Measurements from ENCODE around the gene CNGA1.

DNA sequence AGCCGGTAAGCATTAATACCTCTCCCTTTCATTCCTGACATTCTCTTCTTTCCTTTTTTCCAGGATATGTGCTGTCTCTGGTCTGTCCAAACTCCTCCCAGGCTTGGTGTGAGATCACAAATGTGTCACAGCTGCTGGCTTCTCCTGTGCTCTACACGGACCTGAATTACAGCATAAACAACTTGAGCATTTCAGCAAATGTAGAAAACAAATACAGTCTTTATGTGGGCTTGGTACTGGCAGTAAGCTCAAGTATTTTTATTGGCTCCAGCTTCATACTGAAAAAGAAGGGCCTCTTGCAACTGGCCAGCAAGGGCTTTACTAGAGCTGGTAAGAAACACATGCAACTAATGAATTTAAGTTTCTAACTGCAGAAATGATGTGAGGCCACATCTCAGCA is 8.5 kb upstream of the CNGA1 start:
- TF ChIP-seq, protein P1, sequence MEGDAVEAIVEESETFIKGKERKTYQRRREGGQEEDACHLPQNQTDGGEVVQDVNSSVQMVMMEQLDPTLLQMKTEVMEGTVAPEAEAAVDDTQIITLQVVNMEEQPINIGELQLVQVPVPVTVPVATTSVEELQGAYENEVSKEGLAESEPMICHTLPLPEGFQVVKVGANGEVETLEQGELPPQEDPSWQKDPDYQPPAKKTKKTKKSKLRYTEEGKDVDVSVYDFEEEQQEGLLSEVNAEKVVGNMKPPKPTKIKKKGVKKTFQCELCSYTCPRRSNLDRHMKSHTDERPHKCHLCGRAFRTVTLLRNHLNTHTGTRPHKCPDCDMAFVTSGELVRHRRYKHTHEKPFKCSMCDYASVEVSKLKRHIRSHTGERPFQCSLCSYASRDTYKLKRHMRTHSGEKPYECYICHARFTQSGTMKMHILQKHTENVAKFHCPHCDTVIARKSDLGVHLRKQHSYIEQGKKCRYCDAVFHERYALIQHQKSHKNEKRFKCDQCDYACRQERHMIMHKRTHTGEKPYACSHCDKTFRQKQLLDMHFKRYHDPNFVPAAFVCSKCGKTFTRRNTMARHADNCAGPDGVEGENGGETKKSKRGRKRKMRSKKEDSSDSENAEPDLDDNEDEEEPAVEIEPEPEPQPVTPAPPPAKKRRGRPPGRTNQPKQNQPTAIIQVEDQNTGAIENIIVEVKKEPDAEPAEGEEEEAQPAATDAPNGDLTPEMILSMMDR (IDR thresholded peaks at IDR 0.05; ENCODE audit: low read depth, low read length, missing input control): no peak
- TF ChIP-seq TAF1 (conservative IDR thresholded peaks at IDR 0.05): no peak
- no peak for TF ChIP-seq SP1 (IDR thresholded peaks at IDR 0.05)
- no peak for TF ChIP-seq YY1 (IDR thresholded peaks at IDR 0.05)
- no peak for TF ChIP-seq GABPA (IDR thresholded peaks at IDR 0.05 in 1 of 2, conservative IDR thresholded peaks at IDR 0.05 in 1 of 2)
- no peak for TF ChIP-seq MAX (IDR thresholded peaks at IDR 0.05)
- TF ChIP-seq JUND (IDR thresholded peaks at IDR 0.05): no peak
- no peak for TF ChIP-seq RAD21 (IDR thresholded peaks at IDR 0.05)
- TF ChIP-seq ATF3 (IDR thresholded peaks at IDR 0.05): no peak
- no peak for TF ChIP-seq REST (IDR thresholded peaks at IDR 0.05)
- TF ChIP-seq, protein P2, sequence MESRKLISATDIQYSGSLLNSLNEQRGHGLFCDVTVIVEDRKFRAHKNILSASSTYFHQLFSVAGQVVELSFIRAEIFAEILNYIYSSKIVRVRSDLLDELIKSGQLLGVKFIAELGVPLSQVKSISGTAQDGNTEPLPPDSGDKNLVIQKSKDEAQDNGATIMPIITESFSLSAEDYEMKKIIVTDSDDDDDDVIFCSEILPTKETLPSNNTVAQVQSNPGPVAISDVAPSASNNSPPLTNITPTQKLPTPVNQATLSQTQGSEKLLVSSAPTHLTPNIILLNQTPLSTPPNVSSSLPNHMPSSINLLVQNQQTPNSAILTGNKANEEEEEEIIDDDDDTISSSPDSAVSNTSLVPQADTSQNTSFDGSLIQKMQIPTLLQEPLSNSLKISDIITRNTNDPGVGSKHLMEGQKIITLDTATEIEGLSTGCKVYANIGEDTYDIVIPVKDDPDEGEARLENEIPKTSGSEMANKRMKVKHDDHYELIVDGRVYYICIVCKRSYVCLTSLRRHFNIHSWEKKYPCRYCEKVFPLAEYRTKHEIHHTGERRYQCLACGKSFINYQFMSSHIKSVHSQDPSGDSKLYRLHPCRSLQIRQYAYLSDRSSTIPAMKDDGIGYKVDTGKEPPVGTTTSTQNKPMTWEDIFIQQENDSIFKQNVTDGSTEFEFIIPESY (IDR thresholded peaks at IDR 0.05): no peak

Data from liver (tissue), 3 donors.